ENCODE measurements around the gene PLD1.

DNA sequence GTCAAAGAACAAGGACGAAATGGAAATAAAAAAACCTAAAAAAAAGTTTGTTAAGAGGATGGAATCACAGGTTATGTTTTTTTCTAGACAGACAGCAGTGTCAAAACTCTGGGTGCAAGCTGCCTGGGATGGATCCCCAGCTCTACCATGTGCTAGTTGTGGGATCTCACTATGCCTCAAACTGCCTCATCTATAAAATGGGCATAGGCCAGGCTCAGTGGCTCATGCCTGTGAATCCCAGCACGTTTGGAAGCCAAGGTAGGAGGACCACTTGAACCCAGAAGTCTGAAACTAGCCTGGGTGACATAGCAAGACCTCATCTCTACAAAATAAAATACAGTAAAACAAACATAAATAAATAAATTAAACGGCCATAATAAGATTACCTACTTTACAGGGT, 4.6 kb downstream of the PLD1 start:
- TF ChIP-seq POLR2A (IDR thresholded peaks at IDR 0.05) (no peak), POLR2AphosphoS5 (IDR thresholded peaks at IDR 0.05) (no peak)
- TF ChIP-seq, protein P1, sequence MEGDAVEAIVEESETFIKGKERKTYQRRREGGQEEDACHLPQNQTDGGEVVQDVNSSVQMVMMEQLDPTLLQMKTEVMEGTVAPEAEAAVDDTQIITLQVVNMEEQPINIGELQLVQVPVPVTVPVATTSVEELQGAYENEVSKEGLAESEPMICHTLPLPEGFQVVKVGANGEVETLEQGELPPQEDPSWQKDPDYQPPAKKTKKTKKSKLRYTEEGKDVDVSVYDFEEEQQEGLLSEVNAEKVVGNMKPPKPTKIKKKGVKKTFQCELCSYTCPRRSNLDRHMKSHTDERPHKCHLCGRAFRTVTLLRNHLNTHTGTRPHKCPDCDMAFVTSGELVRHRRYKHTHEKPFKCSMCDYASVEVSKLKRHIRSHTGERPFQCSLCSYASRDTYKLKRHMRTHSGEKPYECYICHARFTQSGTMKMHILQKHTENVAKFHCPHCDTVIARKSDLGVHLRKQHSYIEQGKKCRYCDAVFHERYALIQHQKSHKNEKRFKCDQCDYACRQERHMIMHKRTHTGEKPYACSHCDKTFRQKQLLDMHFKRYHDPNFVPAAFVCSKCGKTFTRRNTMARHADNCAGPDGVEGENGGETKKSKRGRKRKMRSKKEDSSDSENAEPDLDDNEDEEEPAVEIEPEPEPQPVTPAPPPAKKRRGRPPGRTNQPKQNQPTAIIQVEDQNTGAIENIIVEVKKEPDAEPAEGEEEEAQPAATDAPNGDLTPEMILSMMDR (IDR thresholded peaks at IDR 0.05) = no peak
